Activated CD8-positive, alpha-beta memory T cell treated with anti-CD3 and anti-CD28 coated beads for 24 hours (primary cell): ENCODE measurements around the gene DACH1.

ENCODE experiments used
- DNase-seq: peaks from one replicate; pipeline ENCODE4 v3.0.0-alpha.2; 2020

DACH1 gene

DNA sequence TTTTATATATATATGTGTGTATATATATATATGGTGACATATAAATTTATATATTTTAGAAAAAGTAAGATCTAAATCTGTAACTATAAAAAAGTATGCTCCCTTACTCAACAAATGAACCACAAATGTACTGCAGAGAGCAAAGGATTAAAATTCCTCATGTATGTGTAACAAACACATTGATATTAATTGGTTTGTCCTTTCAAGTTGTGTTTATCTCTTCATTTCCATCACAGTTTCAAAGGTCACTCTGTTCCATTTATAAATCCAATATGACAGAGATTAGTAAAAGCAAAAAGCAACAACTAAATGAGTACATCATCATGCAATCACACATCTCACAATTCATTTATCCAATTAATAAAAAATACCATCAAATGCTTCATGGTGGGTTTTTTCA, 247.9 kb downstream of the DACH1 start:
- DNase-seq, result no peak

DNA sequence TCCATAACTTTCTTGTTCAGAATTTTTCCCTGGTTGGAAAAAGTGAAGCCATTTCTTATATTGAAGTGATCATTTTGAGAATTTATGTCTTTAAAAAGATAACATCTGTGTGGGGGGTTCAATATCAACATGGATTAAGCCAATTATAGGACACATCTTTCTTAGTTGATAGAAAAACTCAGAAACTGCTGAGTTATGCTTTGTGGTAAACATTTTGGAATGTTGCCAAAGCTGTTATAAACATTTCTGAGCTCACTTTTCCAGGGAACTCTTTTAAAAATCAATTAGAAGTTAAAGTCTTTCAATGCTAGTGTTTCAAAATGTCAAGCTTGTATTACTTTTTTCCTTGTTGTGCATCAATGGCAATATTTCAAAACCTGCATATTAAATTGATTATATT, 248.8 kb downstream of the DACH1 start:
- DNase-seq, result no peak

DNA sequence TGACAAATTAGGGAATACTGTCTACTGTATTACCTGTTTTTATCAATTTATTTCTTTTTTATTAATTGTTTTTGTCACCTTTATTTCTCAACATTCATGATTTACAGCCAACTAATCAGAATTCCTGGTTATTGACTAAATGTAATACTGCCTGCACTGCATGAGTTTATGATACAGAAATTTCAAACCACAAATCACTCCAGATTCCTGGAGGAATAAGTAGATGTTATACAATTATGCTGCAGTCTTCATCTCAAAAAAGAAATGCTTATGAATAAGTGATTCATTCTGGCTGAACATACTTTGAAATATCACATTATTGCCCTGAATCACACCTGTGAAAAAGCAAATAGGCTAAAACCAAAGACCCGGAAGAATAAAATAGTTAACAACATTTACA, 249.7 kb downstream of the DACH1 start:
- DNase-seq, result no peak

DNA sequence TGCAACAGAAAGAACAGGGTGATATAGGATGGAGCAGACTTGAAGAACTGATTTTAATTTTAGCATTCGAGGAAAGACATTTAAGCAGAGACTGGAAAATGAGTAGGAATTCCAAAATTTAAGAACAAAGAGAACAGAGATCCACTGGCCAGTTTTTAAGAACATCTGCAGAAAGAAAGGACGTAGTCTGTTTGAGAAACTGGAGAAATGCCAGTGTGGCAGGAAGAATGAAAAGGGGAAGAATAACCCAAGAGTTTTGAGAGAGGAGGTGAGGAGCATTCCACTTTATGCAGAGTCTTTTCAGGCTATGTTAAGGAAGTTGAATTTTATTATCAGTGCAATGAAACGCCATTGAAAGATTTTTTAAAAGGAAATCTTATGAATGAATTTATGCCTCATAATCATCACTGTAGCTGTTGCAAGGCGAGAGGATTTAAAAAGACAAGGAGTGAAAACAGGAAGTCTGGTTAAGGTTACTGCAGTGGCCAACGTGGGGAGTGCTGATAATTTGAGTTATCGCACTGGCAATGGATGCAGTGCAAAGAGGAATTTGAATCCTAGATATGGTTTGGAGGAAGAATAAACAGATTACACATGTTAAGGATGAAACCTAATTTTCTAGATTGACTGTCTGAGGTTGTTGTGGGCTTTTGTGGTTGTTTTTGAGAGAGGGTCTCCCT, 253.8 kb downstream of the DACH1 start:
- no peak for DNase-seq

DNA sequence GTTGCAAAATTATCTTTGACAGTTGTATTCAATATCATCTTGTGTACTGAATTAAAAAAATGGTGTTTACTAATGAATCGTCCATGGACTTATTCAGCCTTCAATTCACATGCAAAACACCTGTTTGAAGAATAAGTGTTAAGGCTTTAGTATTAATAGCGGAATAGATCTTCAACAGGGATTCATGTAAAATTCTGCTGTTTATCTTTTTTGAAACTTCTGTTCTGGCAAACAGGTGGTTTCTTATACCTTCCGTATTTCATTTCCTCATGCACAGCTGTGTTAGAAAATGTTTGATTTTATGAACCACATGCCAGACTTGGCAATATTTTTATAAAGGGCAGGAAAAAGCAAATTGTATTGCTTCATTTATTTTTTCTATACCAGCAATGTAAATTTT, 255.7 kb downstream of the DACH1 start:
- DNase-seq, result no peak

DNA sequence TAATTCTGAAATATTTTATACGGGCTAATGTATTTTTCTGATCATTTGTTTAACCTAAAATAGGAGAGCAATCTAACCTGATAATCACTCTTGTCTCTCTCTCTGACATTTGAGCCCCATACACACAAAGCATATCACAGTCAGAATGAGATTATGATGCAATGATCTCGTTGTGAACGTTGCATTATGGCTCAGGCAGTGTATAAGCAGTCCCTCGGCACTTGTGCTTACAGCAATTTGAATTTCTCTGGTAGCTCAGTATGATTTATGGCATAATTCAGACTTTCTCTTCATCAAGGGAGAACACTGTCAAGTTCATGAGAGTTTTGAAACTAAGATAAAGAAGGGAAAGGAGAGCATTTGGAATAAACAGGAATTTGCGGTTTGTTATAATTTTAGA, 256.1 kb downstream of the DACH1 start:
- no peak for DNase-seq

DNA sequence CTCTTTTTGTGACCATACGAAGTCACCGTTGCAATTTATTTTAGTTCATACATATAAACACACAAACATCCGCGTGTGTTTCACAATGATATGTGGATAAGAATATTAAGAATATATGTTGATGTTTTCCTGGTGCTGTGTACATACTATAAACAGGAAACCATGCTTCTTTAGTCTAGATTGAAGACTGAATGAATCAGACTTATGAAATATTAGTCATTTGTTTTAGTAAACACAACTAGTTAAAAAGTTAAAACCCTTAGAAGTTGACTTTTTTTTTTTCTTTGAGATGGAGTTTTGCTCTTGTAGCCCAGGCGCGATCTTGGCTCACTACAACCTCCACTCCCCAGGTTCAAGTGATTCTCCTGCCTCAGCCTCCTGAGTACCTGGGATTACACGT, 257.7 kb downstream of the DACH1 start:
- no peak for DNase-seq

DNA sequence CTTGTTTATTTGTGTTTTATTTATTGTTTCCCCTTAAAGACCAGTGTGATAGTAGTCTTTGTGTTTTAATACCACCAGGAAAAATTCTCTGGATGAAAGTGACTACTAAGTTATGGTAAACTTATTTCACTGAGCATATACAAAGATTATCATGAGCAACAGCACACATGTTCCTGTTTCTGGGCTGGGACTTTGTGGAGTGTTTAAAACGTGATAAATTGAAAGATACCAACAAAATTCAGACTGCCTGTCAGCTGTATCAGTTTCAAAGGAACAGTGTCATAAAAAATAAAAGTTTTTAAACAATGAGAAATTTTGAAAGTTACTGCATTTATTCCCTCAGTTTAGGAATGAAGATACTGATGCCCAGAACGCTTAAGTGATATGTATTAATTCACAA, 259.4 kb downstream of the DACH1 start:
- no peak for DNase-seq

DNA sequence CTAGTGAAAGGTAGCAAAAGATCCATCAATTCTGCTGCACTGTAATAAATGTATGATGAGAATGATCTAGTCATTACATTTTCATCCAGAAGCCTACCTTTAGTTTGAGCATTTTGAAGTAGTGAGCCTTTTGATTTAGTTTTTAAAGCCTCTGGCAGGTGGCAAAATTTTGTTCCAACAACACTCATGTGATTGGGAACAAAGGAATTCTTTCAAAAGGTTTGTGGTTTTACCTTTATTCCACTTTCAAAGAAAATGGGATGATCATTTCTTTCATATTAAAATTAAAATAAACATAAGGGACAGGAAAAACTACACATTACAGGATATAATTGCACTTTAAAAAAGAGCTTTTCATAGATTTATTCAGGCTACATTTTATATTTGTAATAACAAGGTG, 260.2 kb downstream of the DACH1 start:
- no peak for DNase-seq

DNA sequence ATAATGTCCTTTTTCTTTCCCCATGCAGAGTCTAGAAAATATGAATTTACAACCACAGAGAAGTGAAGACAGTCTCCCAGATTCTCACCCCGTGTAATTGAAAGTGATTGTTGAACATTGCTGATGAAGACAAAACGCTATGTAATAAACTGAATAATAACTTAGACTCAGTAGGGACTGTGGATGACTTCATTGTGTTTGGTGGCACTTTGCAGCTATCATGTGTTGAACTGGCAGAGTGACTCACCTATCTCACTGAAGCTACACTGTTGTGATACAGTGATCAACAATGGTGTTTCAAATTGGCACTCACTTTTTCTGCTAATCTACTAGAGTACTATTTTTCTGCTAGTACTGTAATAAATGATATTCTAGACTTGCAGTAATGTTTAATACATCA, 261.3 kb downstream of the DACH1 start:
- no peak for DNase-seq

DNA sequence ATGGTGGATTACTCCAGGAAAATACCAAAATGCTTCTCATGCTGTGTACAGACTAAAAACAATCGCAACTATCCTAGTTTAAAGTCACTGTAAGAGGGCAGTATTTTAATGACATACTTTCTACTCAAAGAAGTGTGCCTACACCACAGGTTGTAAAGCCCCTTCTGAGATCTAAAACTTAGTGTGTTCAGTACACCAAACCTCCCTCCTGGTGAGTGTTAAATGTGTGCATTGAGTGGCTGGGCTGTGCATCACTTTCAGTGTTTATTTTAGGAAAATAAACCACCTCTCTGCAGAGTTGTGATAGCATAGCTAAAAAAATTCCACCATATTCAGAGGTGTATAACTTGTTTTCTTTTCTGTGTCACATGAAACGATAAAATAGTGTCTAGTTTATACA, 263.7 kb downstream of the DACH1 start:
- DNase-seq, result no peak

DNA sequence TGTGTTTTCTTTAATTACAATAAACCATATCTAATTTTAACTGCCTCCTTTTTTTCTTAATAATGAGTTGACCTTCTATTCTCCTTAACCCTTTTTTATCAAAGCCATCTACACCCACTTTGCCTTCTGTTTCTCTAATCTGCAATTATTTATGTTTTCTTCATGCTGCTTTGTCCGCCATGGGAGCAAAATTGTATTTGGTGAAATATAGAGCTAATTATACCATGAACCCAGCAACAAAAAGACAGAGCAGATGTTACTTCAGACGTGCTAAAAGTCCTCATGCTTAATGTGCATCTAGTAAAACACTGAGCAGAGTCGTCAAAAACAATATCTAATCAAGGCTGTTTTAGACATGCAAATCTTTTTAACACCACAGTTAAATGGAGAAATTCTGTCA, 264.7 kb downstream of the DACH1 start:
- no peak for DNase-seq

DNA sequence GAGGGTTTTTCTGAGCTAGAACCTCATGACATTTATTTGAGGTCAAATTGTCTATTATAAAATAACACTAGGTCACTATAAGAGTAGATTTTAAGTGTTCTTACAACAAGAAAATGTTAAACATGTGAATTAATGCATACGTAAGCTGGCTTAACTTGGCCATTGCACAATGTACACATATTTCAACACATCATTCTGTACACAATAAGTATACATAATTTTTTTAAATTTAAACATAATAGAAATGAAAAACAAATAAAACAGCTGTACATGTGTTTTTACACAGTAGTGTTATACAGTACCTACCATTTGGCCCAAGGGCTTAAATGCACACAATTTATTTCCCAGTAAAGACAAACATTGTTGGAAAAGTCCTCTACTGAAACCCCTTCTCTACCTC, 269.9 kb downstream of the DACH1 start:
- DNase-seq, result no peak

DNA sequence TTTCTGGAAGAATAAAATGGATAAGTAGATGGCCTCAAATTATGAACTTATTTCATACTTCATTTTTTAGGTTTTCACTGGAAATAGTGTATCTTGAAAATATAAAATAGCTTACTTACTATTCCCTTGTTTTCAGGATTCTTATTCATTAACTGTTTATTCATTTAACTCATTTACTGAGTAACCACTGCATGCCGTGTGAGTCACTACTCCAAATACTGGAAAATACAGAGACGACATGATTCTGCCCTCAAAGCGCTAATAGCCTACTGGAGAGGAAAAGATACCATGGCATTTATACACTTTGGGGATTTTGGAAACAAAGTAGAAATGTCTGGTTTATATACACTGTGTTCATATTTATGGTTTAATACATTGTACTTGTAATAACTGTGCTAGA, 270.9 kb downstream of the DACH1 start:
- no peak for DNase-seq

DNA sequence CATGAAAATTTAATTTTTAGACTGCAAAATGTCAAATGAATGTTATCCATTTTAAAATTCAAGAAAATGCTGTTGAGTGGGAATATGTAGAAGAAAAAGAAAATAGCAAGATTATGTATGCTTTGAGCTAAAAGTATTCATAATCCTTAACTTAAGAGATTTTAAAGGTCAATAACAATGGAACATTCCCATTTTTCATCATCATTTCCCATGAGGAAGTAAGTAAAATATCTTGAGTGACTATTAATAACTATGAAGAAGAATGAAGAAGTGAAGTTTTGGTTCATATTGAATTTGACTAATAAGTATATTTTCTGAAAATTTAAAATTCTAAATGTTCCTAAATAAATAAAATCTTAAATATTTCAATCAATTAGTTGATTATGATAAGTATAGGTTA, 273.4 kb downstream of the DACH1 start:
- DNase-seq, result no peak

DNA sequence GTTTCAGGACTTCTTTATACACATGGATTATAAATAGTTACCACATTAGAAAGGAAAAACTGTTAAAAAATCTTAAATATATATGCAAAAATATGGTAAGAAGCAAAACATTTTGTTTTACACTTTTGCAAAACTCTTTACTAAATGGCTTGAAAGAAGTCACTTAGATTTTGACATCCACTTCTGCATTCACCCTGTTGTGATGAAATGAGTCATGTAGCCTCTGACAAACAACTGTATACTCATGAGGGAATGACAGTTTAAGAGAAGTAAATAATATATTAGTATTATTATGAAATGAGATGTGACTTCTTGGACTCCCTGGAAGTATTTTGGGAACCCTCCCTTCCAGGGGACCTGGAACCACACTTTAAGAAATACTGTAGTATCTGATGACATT, 275.6 kb downstream of the DACH1 start:
- DNase-seq, result no peak

DNA sequence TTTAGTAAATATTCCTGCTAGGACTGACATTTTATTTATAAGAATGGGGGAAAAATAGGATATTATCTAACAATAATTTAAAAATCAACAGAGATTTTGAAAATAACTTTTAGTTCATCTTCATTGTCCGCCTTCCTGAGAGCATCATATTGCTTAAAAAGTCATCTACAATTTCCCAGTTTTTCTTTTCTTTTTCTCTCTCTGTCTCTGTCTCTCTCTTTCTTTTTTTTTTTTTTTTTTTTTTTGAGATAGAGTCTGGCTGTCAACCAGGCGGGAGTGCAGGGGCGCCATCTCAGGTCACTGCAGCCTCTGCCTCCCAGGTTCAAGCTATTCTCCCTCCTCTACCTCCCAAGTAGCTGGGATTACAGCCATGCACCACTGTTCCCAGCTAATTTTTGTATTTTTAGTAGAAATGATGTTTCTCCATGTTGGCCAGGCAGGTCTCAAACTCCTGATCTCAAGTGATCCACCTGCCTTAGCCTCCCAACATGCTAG, 276.3 kb downstream of the DACH1 start:
- DNase-seq, result no peak

DNA sequence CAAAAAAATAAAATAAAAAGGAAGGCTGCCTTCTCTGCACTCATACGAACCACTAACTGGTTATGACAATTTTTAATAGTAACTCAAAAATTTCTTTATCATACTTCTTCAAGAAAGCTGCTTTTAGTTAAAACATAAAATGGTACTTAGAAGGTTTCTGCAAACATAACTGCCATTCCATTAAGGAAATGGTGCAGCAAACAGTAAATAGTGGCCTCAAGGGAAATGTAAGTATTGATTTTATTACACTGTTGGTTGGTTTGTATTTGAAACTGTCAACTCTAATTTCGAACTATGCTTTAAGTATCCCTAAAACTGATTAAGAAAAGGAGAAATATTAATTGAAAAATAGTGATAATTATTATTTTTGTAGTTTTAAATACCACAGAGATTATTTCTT, 278.0 kb downstream of the DACH1 start:
- DNase-seq, result no peak

DNA sequence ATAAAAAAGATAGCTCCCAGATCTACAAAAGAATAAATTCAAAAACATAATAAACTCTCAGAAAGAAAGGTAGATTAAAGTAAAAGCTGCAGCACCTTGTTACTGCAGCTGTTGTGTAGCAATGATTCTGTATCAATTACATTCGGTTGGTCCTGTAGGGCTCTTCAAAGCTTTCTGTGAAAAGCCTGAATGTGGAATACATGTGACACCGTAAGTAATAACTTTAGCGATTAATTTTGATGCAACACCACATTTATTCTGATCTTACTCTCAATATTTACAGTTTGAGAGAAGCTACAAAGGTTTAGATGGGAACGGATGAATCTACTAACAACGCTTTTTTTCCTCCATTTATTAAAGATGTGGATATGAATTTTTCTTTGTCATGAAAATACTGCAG, 279.2 kb downstream of the DACH1 start:
- no peak for DNase-seq

DNA sequence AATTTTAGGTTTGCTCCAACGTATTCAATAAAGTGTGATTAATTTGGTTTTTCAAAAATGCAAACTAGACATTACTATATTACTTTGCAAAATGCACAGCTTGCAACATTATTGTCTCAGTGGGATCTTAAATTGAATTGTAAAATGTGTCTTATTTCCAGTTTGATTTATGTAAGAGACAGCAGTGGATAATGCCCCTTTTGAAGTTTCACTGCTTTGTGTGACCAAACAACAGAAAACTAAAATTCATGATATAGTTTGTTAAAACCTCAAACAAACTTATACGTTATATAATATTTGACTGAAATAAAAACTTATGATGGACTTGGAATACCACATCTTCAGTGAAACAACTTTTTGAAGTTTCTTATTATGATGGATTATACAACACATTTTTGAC, 279.8 kb downstream of the DACH1 start:
- no peak for DNase-seq

DNA sequence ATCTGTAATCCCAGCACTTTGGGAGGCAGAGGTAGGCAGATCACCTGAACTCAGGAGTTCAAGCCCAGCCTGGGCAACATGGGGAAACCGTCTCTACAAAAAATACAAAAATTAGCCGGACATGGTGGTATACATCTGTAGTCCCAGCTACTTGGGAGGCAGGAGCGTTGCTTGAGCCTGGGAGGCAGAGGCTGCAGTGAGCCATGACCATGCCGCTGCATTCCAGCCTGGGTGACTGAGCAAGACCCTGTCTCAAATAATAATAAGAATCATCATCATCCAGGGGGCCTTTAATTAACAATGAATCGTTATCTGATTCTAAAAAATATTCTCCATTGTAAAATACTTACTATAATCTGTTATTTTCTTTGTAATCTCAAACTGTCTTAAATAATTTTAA, 283.4 kb downstream of the DACH1 start:
- DNase-seq, result no peak

DNA sequence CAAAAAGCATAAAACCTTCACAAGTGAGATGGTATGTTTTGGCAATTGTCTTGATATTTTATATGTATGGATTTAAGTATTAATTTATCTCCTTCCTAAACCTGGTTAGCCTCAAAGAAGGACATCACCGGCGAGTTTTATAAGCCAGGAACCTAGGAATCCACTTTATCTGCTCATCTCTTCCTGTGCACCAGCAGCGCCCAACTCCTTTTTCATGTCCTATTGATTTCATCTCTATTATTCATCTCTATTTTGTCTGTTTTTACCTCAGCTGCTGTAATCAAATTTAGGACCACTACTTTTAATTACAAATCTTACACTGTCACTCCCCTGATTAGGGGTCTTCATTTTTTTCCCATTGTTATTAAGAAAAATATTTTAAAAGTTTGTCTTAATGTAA, 286.4 kb downstream of the DACH1 start:
- DNase-seq, result no peak

DNA sequence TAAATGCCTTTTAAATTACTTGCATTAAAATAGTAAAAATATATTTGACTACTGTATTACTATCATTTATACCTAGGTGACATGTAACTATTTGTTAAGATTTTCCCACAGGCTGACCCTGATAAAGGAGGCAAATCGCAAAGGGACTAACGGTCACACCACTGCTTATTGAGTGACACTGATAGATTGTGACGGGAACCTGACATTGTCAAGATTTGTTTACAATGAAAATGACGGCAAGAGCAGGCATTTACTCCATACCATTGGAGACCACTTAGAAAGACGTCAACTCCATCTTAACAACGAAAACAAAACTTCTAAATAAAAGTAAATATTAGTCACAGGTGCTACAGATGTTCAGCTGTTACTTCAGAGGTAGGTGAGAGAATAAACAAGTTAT, 289.0 kb downstream of the DACH1 start:
- DNase-seq, result no peak

DNA sequence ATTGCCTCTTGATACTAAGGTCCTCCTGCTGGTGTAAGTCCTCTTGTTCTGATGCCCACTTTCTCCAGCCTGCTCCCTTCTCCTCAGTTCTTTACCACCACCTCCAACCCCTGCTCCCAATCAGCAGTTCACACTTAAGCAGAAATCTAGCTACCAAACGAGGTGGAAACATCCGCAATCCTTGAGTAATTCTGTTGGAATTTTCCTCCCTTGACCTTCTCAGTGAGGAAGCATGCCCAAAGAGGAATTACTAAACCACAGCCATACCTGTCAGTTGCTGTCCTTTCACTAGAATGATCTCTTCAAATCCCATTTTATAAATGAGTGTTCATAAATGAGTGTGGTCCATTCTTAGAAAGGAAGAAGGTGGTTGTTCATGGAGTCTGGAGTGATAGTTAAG, 289.9 kb downstream of the DACH1 start:
- no peak for DNase-seq

DNA sequence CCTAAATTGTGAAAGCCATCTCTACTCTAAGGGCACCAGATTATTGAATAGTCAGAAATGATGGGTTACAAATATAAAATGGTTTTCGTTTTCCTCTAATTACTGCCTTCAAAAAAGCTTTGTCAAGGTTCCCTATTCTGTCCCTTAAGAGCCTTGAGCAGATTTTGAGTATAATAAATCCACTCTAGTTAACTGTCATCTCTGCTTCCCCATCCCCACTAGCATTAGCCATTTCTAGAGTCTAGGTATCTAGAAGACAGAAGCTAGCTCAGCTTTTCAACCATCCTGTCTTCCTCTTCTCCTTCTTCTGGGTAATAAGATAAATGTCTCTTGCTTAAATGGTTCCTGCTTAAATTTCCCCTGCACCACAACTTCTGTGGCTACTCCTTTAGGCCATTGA, 290.4 kb downstream of the DACH1 start:
- DNase-seq, result no peak

DNA sequence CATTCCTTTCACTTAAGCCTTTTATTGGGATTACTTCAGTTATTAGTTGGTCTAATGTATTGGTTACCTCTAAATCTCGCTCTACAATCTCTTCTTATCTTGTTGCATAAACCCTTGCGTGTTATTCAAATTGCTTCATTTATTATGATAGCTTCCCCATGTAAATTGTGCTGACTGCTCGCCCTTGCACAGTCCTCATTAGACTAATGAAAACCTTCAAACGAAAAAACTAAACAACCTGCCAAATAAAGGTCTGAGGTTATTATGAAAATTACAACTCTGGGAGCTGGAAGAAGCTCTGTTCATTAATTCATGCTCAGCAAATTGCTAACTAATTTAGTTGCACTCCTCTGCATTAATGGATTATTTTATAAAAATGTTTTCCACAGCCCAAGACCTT, 320.1 kb downstream of the DACH1 start:
- DNase-seq, result no peak
